Keratinocyte (primary cell): ENCODE measurements around the gene NAB1. TPM values are rescaled to one million over a fixed set of nuclear protein-coding genes. Genes with fewer than 3 reads are reported as not detected.
"Not testable (repeated sequence)": the region's sequence is repeated elsewhere in the genome, so short reads cannot be mapped to it uniquely, and the experiment has no call there.

ENCODE experiments used
- DNase-seq: peaks from one replicate; pipeline ENCODE4 v3.0.0-alpha.2; 2011; ENCODE audit warnings: low read depth, missing footprints, low spot score
- FAIRE-seq: peaks from 2 replicates; lab custom pipeline; 2011; peaks lifted over from hg19 to GRCh38; lab: Jason Lieb, UNC
- H2AFZ ChIP-seq: 2 replicates; pipeline ENCODE4 v1.6.0; 2012; ENCODE audit warnings: low read length, control low read depth, inconsistent platforms; ENCODE audit not compliant: control insufficient read depth
- H3K27ac ChIP-seq: 2 replicates; pipeline ENCODE4 v1.5.1; 2011; ENCODE audit warnings: low read length; ENCODE audit not compliant: control insufficient read depth, insufficient read depth
- H3K27me3 ChIP-seq: 3 replicates; pipeline ENCODE4 v1.6.0; 2011; ENCODE audit warnings: low read length; ENCODE audit not compliant: control insufficient read depth, insufficient read depth; ENCODE audit errors: extremely low read depth
- H3K36me3 ChIP-seq, 2 experiments: 2 replicates in 1 of 2; 3 replicates in 1 of 2; pipeline ENCODE4 v1.5.1; 2011; ENCODE audit warnings: low read length in 2 of 2, mild to moderate bottlenecking in 1 of 2; ENCODE audit not compliant: control insufficient read depth in 2 of 2, insufficient read depth in 2 of 2; ENCODE audit errors: extremely low read depth in 1 of 2
- H3K4me1 ChIP-seq: 3 replicates; pipeline ENCODE4 v1.5.1; 2011; ENCODE audit warnings: low read length; ENCODE audit not compliant: control insufficient read depth, insufficient read depth; ENCODE audit errors: extremely low read depth
- H3K4me2 ChIP-seq: 3 replicates; pipeline ENCODE4 v1.6.0; 2011; ENCODE audit warnings: low read depth, low read length; ENCODE audit not compliant: control insufficient read depth, insufficient read depth; ENCODE audit errors: extremely low read depth
- H3K4me3 ChIP-seq, 3 experiments: fragments of 200-600 bp in 1 of 3; sonication (generic) in 1 of 3; 2 replicates in 2 of 3; 3 replicates in 1 of 3; pipeline ENCODE4 v1.5.1; 2011 to 2016; ENCODE audit warnings: low read length in 3 of 3, mild to moderate bottlenecking in 3 of 3, control low read depth in 2 of 3, inconsistent platforms in 1 of 3, low read depth in 1 of 3, mixed read lengths in 1 of 3, mixed run types in 1 of 3, moderate library complexity in 1 of 3; ENCODE audit not compliant: control insufficient read depth in 2 of 3, insufficient read depth in 2 of 3; ENCODE audit errors: extremely low read depth in 1 of 3
- H3K79me2 ChIP-seq: 2 replicates; pipeline ENCODE4 v1.6.0; 2012; ENCODE audit warnings: low read length; ENCODE audit not compliant: control insufficient read depth, insufficient read depth
- H3K9ac ChIP-seq: 3 replicates; pipeline ENCODE4 v1.6.0; 2011; ENCODE audit warnings: low read length; ENCODE audit not compliant: control insufficient read depth, insufficient read depth; ENCODE audit errors: extremely low read depth
- H3K9me1 ChIP-seq: 3 replicates; pipeline ENCODE4 v1.6.0; 2011; ENCODE audit warnings: low read length; ENCODE audit not compliant: control insufficient read depth, insufficient read depth; ENCODE audit errors: extremely low read depth
- H3K9me3 ChIP-seq: 2 replicates; pipeline ENCODE4 v1.5.1; 2012; ENCODE audit warnings: low read depth, low read length; ENCODE audit not compliant: control insufficient read depth
- H4K20me1 ChIP-seq: 3 replicates; pipeline ENCODE4 v1.6.0; 2011; ENCODE audit warnings: low read length; ENCODE audit not compliant: control insufficient read depth, insufficient read depth; ENCODE audit errors: extremely low read depth
- CTCF ChIP-seq, 3 experiments: IDR thresholded peaks in 1 of 3; conservative IDR thresholded peaks in 1 of 3; optimal IDR thresholded peaks in 1 of 3; 2 replicates in 2 of 3; 3 replicates in 1 of 3; pipeline versions ENCODE3 to v1.5.1; 2011; ENCODE audit warnings: low read length in 3 of 3, mild to moderate bottlenecking in 3 of 3, moderate library complexity in 2 of 3, control low read depth in 1 of 3, inconsistent platforms in 1 of 3; ENCODE audit not compliant: insufficient read depth in 2 of 3; ENCODE audit errors: extremely low read depth in 1 of 3
- EZH2 ChIP-seq: IDR thresholded peaks from one replicate; pipeline ENCODE4 v1.6.1; 2012; ENCODE audit warnings: inconsistent platforms, mild to moderate bottlenecking, low read length, moderate library complexity
- dilution Hi-C: fragments of 300-500 bp; cut with MboI; formaldehyde crosslinking; loops from one replicate; pipeline ENCODE4 v1.7.0; 2020; ENCODE audit warnings: low sequenced_read_pairs; ENCODE audit not compliant: extremely low pct_ligation_motif_present
- polyA plus RNA-seq, 5 experiments: library from polyadenylated mRNA; depleted of rRNA in 3 of 5; stranded (reverse) in 3 of 5; stranded (forward) in 1 of 5; unstranded in 1 of 5; fragments of >200 nt; gene quantifications; 1 replicate in 1 of 5; 2 replicates in 3 of 5; 3 replicates in 1 of 5; pipeline versions ENCODE4 v1.2.1 to v1.2.3, GENCODE V29; 2011 to 2012; ENCODE audit warnings: missing spikeins in 2 of 5, low read depth in 1 of 5, low replicate concordance in 1 of 5

Gene NAB1
- polyA plus RNA-seq, 1 donor (not counting 4 experiments of a cell fraction or from before 2014, with no cell fraction given), result 24.3 TPM

DNA sequence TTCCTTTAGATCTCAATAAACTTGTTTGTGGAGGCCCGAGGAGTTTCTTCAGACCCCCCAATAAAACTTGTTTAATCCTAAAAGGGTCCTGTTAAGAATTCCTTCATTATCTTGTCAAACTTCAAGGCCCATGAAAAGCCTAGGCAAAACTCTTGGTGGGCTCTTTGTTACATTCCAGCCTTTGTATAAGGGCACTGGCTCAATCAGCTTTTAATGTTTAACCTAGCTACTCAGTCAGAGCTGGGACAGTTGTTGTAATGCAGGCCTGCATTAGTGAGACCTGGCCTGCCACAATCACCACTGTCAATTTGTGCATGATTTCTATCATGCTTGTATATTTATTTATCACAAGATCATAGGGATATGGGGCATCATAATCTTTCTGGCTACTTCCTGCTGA, 39.5 kb upstream of the NAB1 start:
- H3K27me3 ChIP-seq, dilution Hi-C loops, H3K4me2 ChIP-seq, H3K9me3 ChIP-seq, H3K9ac ChIP-seq, DNase-seq, H3K4me3 ChIP-seq, H3K79me2 ChIP-seq, H3K36me3 ChIP-seq, H3K27ac ChIP-seq, H2AFZ ChIP-seq, FAIRE-seq, H4K20me1 ChIP-seq, H3K4me1 ChIP-seq, H3K9me1 ChIP-seq: not testable (repeated sequence)

- H3K9me1 ChIP-seq, H3K9me3 ChIP-seq, H3K4me3 ChIP-seq, DNase-seq, H3K4me1 ChIP-seq, FAIRE-seq, dilution Hi-C loops, H4K20me1 ChIP-seq, H3K9ac ChIP-seq, H3K4me2 ChIP-seq, H3K36me3 ChIP-seq, H2AFZ ChIP-seq, H3K27ac ChIP-seq, H3K79me2 ChIP-seq, H3K27me3 ChIP-seq: not testable (repeated sequence)
Observed at GRCh38 chr2:190610528-190610927, 38.4 kb upstream of the NAB1 start.

GRCh38 chr2:190615555-190616200, 33.2 kb upstream of the NAB1 start:
- Histone ChIP-seq H3K79me2 (no peaks in the 10 kb centered on the region), H3K27ac (no peak overlapping the region), H3K27me3 (no peaks in the 10 kb centered on the region), H3K4me1 (peaks cover 6% of the 10 kb centered on the region), H3K9ac (no peak overlapping the region), H2AFZ (no peak overlapping the region), H3K4me3 (no peak overlapping the region), H3K4me2 (no peak overlapping the region), H3K9me3 (no peaks in the 10 kb centered on the region), H4K20me1 (no peaks in the 10 kb centered on the region), H3K36me3 (no peaks in the 10 kb centered on the region), H3K9me1 (no peaks in the 10 kb centered on the region)
- FAIRE-seq (no peak), DNase-seq (no peak)
- TF ChIP-seq EZH2 (no peak), CTCF (optimal IDR thresholded peaks at IDR 0.05 in 1 of 3, IDR thresholded peaks at IDR 0.05 in 1 of 3, conservative IDR thresholded peaks at IDR 0.05 in 1 of 3; ENCODE audit: extremely low read depth in 1 of 3, insufficient read depth in 2 of 3, low read length in 3 of 3) (no peak)
- dilution Hi-C loops, result no loop called here
